Loucy (cell line): Measurements from ENCODE around the gene RRAGB.

Source experiments
- CTCF ChIP-seq: fragments of 200-600 bp; sonication (generic); conservative IDR thresholded peaks from 2 replicates; pipeline ENCODE4 v1.5.1; 2014; ENCODE audit warnings: mild to moderate bottlenecking, antibody characterized with exemption, low read length
- EZH2phosphoT487 ChIP-seq: fragments of 200-600 bp; IDR thresholded peaks from 2 replicates; pipeline ENCODE4 v1.6.1; 2018; ENCODE audit warnings: antibody characterized with exemption, mild to moderate bottlenecking, moderate library complexity, borderline replicate concordance

GRCh38 chrX:55702671-55703070 is 14.9 kb upstream of the RRAGB start:
- TF ChIP-seq CTCF (no peak), EZH2phosphoT487 (no peak)
